ENCODE results near the gene STX18. TPM values are rescaled to one million over a fixed set of nuclear protein-coding genes. Genes with fewer than 3 reads are reported as not detected.
"Not testable (repeated sequence)": the region's sequence is repeated elsewhere in the genome, so short reads cannot be mapped to it uniquely, and the experiment has no call there.

The STX18 gene
- total RNA-seq, 1 experiment from 2014 or later = 20.2 TPM

DNA sequence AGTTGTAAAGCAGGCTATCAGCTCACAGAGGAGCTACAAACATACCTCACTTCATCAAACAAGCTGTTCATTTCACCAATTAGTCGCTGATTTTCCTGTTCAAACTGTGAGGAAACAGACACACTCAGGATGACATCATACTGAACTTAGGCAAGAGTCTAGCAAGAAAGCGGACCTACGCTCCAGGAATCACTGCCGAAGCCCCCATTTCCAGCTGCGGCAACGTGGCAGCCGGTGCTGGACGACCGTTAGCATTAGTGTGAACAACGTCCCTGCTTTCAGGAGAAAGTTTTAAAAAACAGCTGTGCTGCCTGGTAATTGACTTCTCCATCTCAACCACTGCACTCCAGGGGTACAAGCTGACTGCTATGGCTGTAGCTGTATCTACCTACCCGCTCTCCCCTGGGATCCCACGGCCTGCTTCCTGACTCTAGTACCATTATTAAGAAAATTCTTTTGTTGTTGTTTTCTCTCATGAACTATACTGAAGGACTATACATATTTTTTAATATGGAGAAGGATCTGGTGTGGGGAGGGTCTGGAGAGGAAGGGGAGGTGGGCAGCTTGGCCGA, 116.6 kb downstream of the STX18 start:
- no peak for DNase-seq
- H3K27me3 ChIP-seq = no peaks in the 10 kb centered on the region
- H3K36me3 ChIP-seq = no peaks in the 10 kb centered on the region
- no peaks in the 10 kb centered on the region for H3K9me3 ChIP-seq
- H3K4me3 ChIP-seq = no peak overlapping the region

DNA sequence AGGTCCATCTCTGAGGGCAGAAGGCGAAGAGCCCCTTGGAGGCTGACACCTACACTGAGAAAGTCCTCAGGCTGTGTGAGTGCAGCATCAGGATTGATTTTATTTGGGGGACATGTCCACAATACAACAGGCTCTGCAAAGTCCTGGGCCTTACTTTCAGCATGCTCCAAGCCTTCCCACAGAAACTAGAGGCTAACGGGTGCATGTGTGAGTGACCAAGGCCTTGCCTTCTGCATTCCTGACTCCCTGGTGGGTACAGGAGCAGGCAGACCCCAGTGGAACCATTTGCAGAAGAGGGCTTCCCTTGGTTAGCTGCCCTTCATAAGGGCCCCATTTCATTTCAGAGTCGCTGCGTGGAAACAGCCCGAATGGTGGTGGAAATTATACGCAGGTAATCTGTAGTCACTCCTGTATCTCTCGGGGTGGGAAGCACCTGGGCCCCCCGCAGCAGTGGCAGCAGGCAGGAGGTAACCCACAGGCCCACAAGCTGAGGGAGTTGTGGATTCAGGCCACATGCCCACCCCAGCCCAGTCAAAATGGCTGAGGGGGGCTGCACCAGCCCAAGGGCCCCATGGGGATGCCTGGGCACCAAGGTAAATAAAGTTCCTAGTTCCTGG, 117.2 kb downstream of the STX18 start:
- H3K9me3 ChIP-seq = no peaks in the 10 kb centered on the region

DNA sequence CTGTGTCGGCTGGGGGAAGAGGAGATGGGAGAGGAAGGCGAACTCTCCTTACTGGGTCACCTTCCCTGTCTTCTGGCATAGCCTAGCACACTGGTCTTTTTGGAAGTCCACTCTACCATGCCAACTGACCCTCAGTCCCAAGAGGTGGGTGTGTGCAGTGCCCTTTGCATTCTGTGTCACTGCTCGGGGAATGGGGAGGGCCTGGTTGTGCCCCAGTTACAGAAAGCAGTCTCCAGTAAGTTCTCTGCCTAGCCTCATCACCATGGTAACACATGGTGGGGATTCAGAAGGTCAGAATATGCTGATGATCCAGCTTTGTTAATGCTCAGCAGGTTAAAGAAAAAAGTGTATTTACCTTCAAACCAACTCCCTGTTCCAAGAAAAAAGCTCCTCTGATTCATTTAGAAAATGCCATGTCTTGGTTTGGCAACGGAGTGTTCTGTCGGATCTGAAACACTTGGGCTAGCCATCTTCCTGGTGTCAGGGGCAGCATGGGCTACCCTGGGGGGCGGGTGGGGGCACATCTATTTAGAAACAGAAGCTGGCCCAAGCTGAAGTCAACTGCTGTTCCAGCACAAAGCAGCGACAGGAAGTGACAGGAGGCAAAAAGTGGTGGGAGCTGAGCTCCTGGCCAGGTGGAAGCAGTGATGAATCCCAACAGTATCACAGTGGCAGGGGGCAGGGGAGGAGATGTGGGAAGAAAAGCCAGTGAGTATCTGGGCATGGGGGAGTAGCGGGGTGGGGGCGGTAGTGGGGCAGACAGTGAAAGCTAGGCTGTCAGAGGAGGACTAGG, 117.9 kb downstream of the STX18 start:
- DNase-seq = no peak
- Histone ChIP-seq H3K36me3 (no peaks in the 10 kb centered on the region), H3K27me3 (no peaks in the 10 kb centered on the region), H3K4me3 (no peak overlapping the region), H3K9me3 (no peaks in the 10 kb centered on the region)

More for the DNA sequence above, 117.2 kb downstream of the STX18 start:
- no peaks in the 10 kb centered on the region for H3K27me3 ChIP-seq
- H3K4me3 ChIP-seq = no peak overlapping the region
- DNase-seq = no peak
- H3K36me3 ChIP-seq = no peaks in the 10 kb centered on the region

DNA sequence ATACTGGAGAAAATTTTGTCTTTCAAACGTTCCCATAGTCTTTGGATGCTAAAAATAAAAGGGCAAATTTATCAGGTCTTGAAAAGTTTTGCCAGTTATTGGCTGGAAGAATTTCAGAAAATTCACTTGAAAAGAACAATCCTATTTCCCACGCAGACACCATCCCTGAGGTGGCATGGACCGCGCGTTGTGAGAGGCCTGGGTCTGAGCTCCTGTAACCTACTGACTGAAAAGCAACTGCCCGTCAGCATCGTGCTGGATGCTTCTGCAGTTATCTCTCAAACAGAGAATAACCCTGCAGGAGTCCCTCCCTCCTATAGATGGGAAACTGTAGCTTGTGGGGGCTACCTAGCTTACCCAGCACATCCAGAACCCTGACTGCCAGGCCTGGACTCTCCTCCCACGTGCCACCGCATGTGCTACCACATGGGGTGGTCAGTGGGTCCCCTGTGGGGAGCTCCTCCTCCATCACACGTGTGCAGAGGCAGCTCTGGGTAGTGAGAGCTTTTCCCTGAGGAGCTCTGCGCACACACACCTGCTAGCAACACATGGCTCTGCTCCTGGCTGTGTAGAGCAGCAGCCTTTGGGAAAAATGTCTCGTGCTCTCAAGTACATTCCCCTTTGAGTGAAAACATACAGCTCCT, 118.9 kb downstream of the STX18 start:
- Histone ChIP-seq H3K27me3 (no peaks in the 10 kb centered on the region), H3K36me3 (no peaks in the 10 kb centered on the region), H3K9me3 (no peaks in the 10 kb centered on the region), H3K4me3 (no peak overlapping the region)
- no peak for DNase-seq

DNA sequence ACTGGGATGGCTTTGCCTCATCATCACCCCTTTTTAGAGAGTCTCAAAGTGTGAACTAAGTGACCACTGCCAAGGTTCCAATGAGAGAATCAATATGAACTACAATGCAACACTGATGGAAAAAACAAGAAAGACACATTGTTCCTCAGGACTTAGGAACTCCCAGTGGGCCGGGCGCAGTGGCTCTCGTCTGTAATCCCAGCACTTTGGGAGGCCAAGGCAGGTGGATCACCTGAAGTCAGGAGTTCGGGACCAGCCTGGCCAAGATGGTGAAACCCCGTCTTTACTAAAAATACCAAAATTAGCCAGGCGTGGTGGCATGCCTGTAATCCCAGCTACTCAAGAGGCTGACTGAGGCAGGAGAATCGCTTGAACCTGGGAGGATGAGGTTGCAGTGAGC, 119.7 kb downstream of the STX18 start:
- DNase-seq, H3K9me3 ChIP-seq, H3K36me3 ChIP-seq, H3K4me3 ChIP-seq, H3K27me3 ChIP-seq: not testable (repeated sequence)

DNA sequence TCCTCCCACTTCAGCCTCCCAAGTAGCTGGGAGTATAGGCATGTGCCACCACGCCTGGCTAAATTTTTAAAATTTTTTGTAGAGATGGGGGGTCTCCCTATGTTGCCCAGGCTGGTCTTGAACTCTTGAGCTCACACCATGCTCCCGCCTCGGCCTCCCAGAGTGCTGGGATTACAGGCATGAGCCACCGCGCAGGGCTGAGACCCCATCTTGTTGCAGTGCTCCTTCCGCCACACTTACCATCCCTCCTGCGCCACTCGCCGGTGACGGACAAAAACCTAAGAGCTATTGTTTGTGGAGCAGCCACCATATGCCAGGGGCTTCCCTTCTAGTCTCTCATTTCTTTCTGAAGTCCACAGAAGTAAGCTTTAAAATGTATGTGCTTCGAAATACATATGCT, 120.5 kb downstream of the STX18 start:
- no peak for DNase-seq
- Histone ChIP-seq H3K9me3 (no peaks in the 10 kb centered on the region), H3K36me3 (no peaks in the 10 kb centered on the region), H3K27me3 (no peaks in the 10 kb centered on the region), H3K4me3 (no peak overlapping the region)

DNA sequence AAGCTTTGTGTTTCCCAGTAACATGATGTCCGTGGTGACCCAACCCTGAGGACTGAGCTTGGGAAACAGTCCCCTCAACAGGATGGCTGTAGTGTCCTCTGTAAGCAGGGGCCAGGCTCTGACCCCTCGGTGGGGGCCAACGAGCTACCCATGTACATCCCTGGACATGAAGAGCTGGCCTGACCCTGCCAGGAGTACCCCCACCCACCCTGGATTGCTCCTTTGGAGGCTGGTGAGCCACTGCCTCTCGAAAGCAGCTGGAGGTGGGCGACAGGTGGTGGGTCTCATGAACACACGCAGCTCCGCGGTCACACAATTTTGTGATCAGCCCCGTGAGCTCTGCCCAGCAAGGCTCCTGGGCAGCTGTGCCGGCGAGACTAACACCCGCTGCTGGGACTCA, 121.4 kb downstream of the STX18 start:
- Histone ChIP-seq H3K4me3 (no peak overlapping the region), H3K36me3 (no peaks in the 10 kb centered on the region), H3K27me3 (no peaks in the 10 kb centered on the region), H3K9me3 (no peaks in the 10 kb centered on the region)
- DNase-seq = no peak

DNA sequence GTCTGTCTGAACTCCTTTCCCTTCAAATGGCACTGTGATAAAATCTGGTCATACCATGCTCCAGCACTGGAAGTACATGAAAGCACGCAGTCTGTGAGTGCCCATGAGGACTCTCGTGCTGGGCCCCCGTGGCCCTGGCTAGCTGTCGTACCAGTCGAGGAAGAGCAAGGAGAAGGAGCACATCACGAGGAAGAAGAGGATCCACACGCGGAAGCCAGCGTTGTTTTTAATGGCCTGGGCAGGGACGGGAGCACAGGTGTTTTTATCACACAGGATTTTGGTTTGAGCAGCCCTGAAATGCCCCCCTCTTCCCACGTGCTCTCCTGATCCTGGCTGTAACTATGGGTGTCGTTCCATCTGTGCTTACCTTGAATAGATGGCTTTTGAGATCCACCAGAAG, 122.0 kb downstream of the STX18 start:
- no peaks in the 10 kb centered on the region for H3K27me3 ChIP-seq
- no peaks in the 10 kb centered on the region for H3K9me3 ChIP-seq
- no peak for DNase-seq
- H3K36me3 ChIP-seq = no peaks in the 10 kb centered on the region
- H3K4me3 ChIP-seq = no peak overlapping the region

DNA sequence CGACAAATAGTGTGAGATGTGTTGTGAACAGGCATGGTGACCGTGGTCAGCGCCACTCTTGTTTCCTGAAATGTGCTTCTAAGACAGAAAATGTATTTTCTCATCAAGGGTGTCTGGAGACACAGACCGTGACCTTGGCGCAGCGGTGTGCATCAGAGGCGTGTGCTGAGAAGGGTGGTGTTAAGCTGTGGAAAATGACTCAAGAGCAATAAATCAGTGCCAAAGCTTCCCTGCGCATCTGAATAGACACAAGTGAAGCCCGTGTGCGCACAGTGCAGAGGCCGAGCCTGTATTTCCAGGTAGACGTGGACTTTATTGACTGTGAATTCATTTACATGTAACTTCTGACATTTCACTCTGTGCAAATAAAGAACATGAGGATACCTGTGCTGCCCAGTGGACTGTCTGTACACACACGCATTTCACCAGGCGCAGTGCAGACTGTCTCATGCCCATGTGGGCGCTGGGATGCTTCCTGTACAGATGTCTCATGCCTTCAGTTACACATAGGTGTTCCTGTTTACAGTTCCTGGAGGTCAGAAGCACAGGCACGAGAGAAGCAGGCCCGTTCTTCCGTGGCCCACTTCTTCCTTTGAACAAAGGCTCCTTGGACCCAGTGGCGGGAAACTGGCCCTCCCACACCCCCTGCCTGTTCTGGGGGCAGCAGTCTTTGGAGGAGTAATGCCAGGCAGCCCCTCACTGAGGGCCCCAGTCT, 123.0 kb downstream of the STX18 start:
- no peaks in the 10 kb centered on the region for H3K9me3 ChIP-seq
- no peaks in the 10 kb centered on the region for H3K36me3 ChIP-seq
- no peak overlapping the region for H3K4me3 ChIP-seq
- DNase-seq = no peak
- no peaks in the 10 kb centered on the region for H3K27me3 ChIP-seq

DNA sequence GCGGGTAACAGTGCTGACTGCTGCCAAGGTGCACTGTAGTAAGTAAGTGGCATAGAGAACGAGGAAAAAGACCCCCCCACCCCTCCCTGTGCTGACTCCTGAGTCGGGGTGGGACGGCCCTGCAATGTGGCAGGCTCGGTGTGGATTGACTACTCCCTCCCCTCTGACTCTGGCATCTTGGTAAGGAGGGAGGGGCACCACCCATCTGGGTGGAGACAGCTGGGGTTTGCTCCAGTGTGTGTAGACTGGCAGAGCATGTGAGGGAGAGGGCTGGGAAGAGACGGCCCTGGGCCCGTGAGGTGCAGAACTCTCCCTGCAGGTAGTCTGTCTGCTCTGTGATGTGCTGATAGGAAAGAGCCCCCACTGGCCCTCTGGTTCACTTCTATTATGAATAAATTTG, 124.0 kb downstream of the STX18 start:
- H3K4me3 ChIP-seq = no peak overlapping the region
- DNase-seq = no peak
- no peaks in the 10 kb centered on the region for H3K36me3 ChIP-seq
- H3K27me3 ChIP-seq = no peaks in the 10 kb centered on the region
- no peaks in the 10 kb centered on the region for H3K9me3 ChIP-seq

DNA sequence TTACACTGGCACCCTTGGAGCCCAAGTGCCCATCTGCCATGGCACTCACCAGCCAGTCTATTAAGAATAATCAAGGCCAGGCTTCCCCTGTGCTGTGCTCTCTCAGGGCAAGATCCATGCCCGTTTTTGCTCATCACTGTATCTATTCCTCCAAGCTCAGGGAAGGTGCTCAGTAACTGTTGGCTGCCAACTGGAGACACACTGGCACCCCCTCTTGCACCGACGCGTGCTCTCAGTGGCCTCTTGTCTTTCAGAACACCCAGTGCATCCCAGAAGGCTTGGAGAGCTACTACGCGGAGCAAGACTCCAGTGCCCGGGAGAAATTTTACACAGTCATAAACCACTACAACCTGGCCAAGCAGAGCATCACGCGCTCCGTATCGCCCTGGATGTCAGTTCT, 124.9 kb downstream of the STX18 start:
- no peaks in the 10 kb centered on the region for H3K27me3 ChIP-seq
- no peak overlapping the region for H3K4me3 ChIP-seq
- H3K9me3 ChIP-seq = no peaks in the 10 kb centered on the region
- no peak for DNase-seq
- no peaks in the 10 kb centered on the region for H3K36me3 ChIP-seq

DNA sequence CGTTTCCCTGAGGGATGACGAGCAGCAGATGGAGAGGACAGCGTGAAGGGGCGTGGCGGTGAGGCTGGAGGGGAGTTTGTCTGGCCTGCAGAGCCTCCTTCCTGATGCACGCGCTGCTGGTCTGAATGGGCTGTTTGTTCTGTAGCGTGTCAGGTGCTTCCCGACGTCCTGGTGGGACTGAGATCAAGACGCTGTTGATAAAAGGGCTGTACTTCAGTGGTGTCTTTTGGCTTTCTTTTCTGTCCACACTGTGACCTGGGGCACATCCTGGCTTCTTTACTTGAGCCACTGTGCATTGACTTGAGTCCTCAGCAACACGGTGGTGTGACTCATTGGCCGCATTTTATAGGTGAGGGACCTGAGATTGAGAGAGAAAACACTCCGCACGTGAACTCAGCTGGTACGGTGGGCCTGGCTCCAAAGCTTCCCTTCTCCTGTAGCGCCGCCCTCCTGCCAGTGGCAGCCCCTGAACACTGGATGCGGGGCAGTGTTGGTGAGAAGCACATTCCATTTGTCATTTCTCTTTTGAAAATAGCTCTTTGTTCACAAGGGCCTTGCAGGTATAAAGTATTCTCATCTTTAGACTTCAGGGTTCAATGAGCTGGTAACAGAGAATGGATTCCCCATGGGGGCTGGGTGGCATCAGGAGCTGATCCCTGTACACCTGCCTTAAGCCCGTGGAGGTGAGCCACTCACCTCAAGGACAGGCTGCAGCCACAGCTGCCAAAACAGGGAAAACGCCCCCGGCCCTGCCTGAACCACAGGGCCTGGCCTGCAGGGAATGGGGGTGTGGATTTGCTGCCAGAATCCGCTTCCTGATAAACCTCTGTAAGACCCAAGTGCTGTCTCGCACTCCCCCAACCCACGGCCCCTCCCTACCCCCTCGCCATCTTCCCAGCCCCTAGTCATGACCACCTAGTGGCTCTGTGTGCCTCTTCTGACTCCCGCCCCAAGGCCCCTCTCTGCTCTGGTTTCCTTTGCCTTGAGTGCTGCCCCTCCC, 125.7 kb downstream of the STX18 start:
- H3K4me3 ChIP-seq = no peak overlapping the region
- DNase-seq = no peak
- H3K9me3 ChIP-seq = no peaks in the 10 kb centered on the region
- no peaks in the 10 kb centered on the region for H3K27me3 ChIP-seq
- no peaks in the 10 kb centered on the region for H3K36me3 ChIP-seq

DNA sequence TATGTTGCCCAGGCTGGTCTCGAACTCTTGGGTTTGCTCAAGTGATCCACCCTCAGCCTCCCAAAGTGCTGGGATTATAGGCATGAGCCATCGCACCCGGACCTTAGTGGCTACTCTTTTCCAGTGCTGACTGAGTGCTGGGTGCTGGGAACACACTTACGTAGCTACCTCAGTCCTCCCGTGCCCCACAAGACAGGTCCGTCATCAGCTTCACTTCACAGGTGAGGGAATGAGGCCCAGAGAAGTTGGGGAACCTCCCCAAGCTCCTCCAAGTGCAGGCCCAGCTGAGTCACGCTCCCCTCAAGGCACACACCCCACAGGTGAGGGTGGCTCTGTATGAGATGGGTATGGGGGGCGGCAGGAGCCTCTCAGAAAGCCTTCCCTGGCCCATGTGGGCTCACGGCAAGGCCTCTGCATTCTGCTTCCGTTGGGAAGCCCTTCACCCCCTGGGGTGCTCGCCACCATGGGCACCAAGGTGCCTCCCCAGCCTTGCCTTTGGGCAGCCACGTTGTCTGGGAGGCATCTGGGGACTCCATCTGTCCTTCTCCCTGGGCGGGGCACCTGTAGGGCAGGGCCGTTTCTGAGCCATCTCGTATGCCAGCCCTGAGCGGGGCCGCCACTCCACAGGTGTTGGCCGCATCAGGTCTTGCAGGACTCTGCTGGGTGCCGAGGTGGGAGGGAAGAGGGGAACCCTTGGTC, 126.6 kb downstream of the STX18 start:
- Histone ChIP-seq H3K36me3 (no peaks in the 10 kb centered on the region), H3K9me3 (no peaks in the 10 kb centered on the region), H3K27me3 (no peaks in the 10 kb centered on the region), H3K4me3 (no peak overlapping the region)
- no peak for DNase-seq

DNA sequence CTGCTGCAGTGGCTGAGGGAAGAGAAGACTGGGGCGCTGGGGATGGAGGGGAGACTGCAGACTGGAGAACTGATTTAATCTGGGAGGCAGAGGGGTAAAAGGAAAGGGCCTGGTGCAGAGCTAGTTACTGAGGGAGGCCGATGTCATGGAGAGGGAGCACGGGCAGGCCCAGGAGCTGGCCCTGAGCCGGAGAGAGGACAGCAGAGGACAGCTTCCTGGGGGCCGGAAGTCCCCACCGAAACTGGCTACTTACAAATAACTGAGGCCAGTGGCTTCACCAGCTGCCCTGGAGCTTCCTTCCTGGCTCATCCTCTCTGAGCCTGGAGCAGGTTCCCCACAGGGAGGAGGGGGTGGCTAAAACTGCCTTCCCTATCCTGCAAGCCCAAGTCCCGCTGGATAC, 128.0 kb downstream of the STX18 start:
- Histone ChIP-seq H3K9me3 (no peaks in the 10 kb centered on the region), H3K27me3 (no peaks in the 10 kb centered on the region), H3K36me3 (no peaks in the 10 kb centered on the region), H3K4me3 (no peak overlapping the region)
- no peak for DNase-seq

DNA sequence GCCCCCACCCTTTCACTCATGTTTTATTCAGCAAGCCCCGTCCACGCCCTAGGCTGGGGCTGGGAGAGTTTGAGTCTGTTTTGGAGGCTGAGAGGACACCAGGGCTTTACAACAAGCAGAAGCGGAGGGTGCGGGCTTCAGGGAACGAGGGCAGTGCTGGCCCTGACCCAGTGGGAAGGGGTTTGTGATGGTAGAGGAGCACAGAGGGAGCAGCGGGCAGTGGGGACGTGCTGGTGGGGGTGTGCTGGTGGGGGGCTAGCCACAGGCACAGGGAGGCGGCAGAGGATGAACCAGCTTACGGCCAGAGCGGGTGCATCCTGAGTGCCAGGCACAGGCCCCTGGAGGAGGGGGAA, 128.5 kb downstream of the STX18 start:
- Histone ChIP-seq H3K9me3 (no peaks in the 10 kb centered on the region), H3K4me3 (no peak overlapping the region), H3K36me3 (no peaks in the 10 kb centered on the region), H3K27me3 (no peaks in the 10 kb centered on the region)
- no peak for DNase-seq
